Pancreas (tissue), 10 donors: ENCODE measurements around the gene NELL1. TPM values are rescaled to one million over a fixed set of nuclear protein-coding genes. Genes with fewer than 3 reads are reported as not detected.

ENCODE experiments used
- ATAC-seq, 4 donors: fragments of 200-7000 bp; cut with Tn5 transposase; one replicate each; pipeline versions ENCODE4 v1.8.0 to v1.9.1; 2020; ENCODE audit warnings: mild to moderate bottlenecking in 4 of 4, moderate library complexity in 4 of 4
- DNase-seq, 6 donors: peaks; one replicate each; pipeline ENCODE4 v3.0.0-alpha.2; 2020
- FAIRE-seq: peaks from 2 replicates; lab custom pipeline; 2012; peaks lifted over from hg19 to GRCh38; lab: Jason Lieb, UNC
- H3K27ac ChIP-seq, 4 donors: fragments of 200-600 bp; sonication (generic); 1 replicate in 3 of 4; 2 replicates in 1 of 4; pipeline versions ENCODE4 v1.5.0 to v1.8.0; 2020
- H3K27me3 ChIP-seq, 4 donors: fragments of 200-600 bp; one replicate each; pipeline ENCODE4 v1.8.0; 2021
- H3K36me3 ChIP-seq, 3 donors: fragments of 200-600 bp; sonication (generic) in 1 of 3; one replicate each; pipeline versions ENCODE4 v1.5.0 to v1.8.0; 2020 to 2021
- H3K4me1 ChIP-seq, 3 donors: fragments of 200-600 bp; one replicate each; pipeline ENCODE4 v1.8.0; 2021
- H3K4me3 ChIP-seq, 4 donors: fragments of 200-600 bp; sonication (generic) in 2 of 4; one replicate each; pipeline versions ENCODE4 v1.5.0 to v1.8.0; 2020 to 2021
- H3K9me3 ChIP-seq, 4 donors: fragments of 200-600 bp; one replicate each; pipeline ENCODE4 v1.8.0; 2021
- CTCF ChIP-seq, 4 donors: fragments of 200-600 bp; sonication (generic) in 3 of 4; IDR thresholded peaks; one replicate each; pipeline versions ENCODE4 v1.5.0 to v1.8.0; 2021; ENCODE audit warnings: antibody characterized with exemption in 4 of 4
- WGBS, 2 donors: extraction: QIAGEN DNeasy Blood & Tissue Kit; methylation state at CpG; one replicate each; pipeline ENCODE4 v1.1.7; 2013; 5-methylcytosine and 5-hydroxymethylcytosine counted together
- intact Hi-C, 3 donors: fragments of 100-400 bp; cut with DNase I; formaldehyde crosslinking; loops; one replicate each; pipeline versions ENCODE4 v1.11.1 to v1.14.2; 2022
- polyA plus RNA-seq, 2 donors: library from polyadenylated mRNA; stranded (reverse); fragments of 200-250 nt; gene quantifications; one replicate each; pipeline ENCODE4 v1.2.3, GENCODE V29; 2013
- total RNA-seq, 6 donors: library from RNA; stranded (reverse); fragmentation: NEBNext Ultra II Directional in 4 of 6; extraction: Animal tissue kit (Norgen Biotek cat#: 25700) in 4 of 6; gene quantifications; one replicate each; pipeline versions ENCODE4 v1.2.1 to v1.2.4, GENCODE V29; 2021 to 2023
- donor health status: healthy with polysubstance abuse.
- donor health status: DM: no; HTN: no; CAD: no; lungs with moderate emphysema.
- donor health status: DM: no; HTN: no; CAD: no.
- donor health status: control.
- donor health status: control.
- donor health status: Bipolar disorder and iron deficiency.
- donor health status: DM: yes; HTN: yes; CAD: no.
- donor health status: DM: no; HTN: no; CAD: no.
- donor health status: DM: no; HTN: no; CAD: no.
- donor health status: DM: yes; HTN: yes; CAD: no.

The NELL1 gene
- total and polyA plus RNA-seq, 8 donors, result not detected

GRCh38 chr11:20783220-20783619, 113.8 kb downstream of the NELL1 start:
- H3K36me3 ChIP-seq, result no peaks in the 10 kb centered on the region
- H3K4me1 ChIP-seq, result no peaks in the 10 kb centered on the region
- no peak for TF ChIP-seq CTCF (IDR thresholded peaks at IDR 0.05)
- H3K4me3 ChIP-seq, result no peak overlapping the region
- H3K27ac ChIP-seq, result no peak overlapping the region
- ATAC-seq, result no peak
- H3K27me3 ChIP-seq, result no peaks in the 10 kb centered on the region
- FAIRE-seq, result no peak
- no peak for DNase-seq
- intact Hi-C loops, result no loop called here
- no peaks in the 10 kb centered on the region for H3K9me3 ChIP-seq
- 40 to 58% methylated on average over 4 of the region's 4 CpGs for WGBS, 2 donors

GRCh38 chr11:20790622-20791021, 121.2 kb downstream of the NELL1 start:
- Histone ChIP-seq H3K4me3 (no peak overlapping the region), H3K27ac (no peak overlapping the region), H3K27me3 (no peaks in the 10 kb centered on the region), H3K9me3 (no peaks in the 10 kb centered on the region), H3K36me3 (no peaks in the 10 kb centered on the region), H3K4me1 (no peaks in the 10 kb centered on the region)
- TF ChIP-seq CTCF (IDR thresholded peaks at IDR 0.05), result no peak
- ATAC-seq (no peak), FAIRE-seq (no peak), DNase-seq (no peak)
- WGBS, 2 donors, result 72 to 73% methylated on average over 7 of the region's 7 CpGs
- intact Hi-C loops, result no loop called here

- ATAC-seq (no peak), DNase-seq (no peak), FAIRE-seq (no peak)
- H3K36me3 ChIP-seq, result no peaks in the 10 kb centered on the region
- no peak overlapping the region for H3K27ac ChIP-seq
- H3K27me3 ChIP-seq, result no peaks in the 10 kb centered on the region
- H3K9me3 ChIP-seq, result no peaks in the 10 kb centered on the region
- intact Hi-C loops, result no loop called here
- H3K4me3 ChIP-seq, result no peak overlapping the region
- WGBS, 2 donors, result 35 to 49% methylated on average over 3 of the region's 3 CpGs
- TF ChIP-seq CTCF (IDR thresholded peaks at IDR 0.05), result no peak
- no peaks in the 10 kb centered on the region for H3K4me1 ChIP-seq
These were observed 125.6 kb downstream of the NELL1 start for GRCh38 chr11:20795005-20795404.

- WGBS, 2 donors, result 15% methylated on average over 1 of the region's 1 CpG
These were observed 138.9 kb downstream of the NELL1 start for GRCh38 chr11:20808328-20808727.

GRCh38 chr11:20821046-20821445, 151.7 kb downstream of the NELL1 start:
- ATAC-seq (no peak), DNase-seq (no peak), FAIRE-seq (no peak)
- no peaks in the 10 kb centered on the region for H3K4me1 ChIP-seq
- no peak for TF ChIP-seq CTCF (IDR thresholded peaks at IDR 0.05)
- H3K4me3 ChIP-seq, result no peak overlapping the region
- intact Hi-C loops, result no loop called here
- 54 to 61% methylated on average over 2 of the region's 2 CpGs for WGBS, 2 donors
- H3K36me3 ChIP-seq, result no peaks in the 10 kb centered on the region
- H3K9me3 ChIP-seq, result no peaks in the 10 kb centered on the region
- H3K27me3 ChIP-seq, result no peaks in the 10 kb centered on the region
- H3K27ac ChIP-seq, result no peak overlapping the region

More at GRCh38 chr11:20808328-20808727, 138.9 kb downstream of the NELL1 start:
- FAIRE-seq (no peak), DNase-seq (no peak), ATAC-seq (no peak)
- Histone ChIP-seq H3K4me3 (no peak overlapping the region), H3K9me3 (no peaks in the 10 kb centered on the region), H3K27ac (no peak overlapping the region), H3K4me1 (no peaks in the 10 kb centered on the region), H3K36me3 (no peaks in the 10 kb centered on the region), H3K27me3 (no peaks in the 10 kb centered on the region)
- no peak for TF ChIP-seq CTCF (IDR thresholded peaks at IDR 0.05)
- intact Hi-C loops, result no loop called here
